Activated T-cell treated with anti-CD3 and anti-CD28 coated beads, Interleukin-2, amount 50 U/mL, for 72 hours (primary cell): ENCODE results near the gene DNAJC1. TPM values are rescaled to one million over a fixed set of nuclear protein-coding genes. Genes with fewer than 3 reads are reported as not detected.

Source experiments
- ATAC-seq, 2 donors: fragments of 150-1000 bp; cut with Tn5 transposase; replicated peaks in 1 of 2; 2 replicates each; pipeline ENCODE4 v1.10.0; 2021; ENCODE audit warnings: moderate library complexity in 2 of 2, mild to moderate bottlenecking in 1 of 2
- DNase-seq, 2 donors: peaks; one replicate each; pipeline ENCODE4 v3.0.0; 2021 to 2022; ENCODE audit warnings: mixed read lengths in 1 of 2
- H3K27ac Mint-ChIP-seq: one replicate; pipeline ENCODE4 v1.8.0; 2022; ENCODE audit warnings: mild to moderate bottlenecking, moderate library complexity, mixed read lengths
- H3K27me3 Mint-ChIP-seq: one replicate; pipeline ENCODE4 v1.8.0; 2022; ENCODE audit warnings: low read depth, mixed read lengths
- H3K36me3 Mint-ChIP-seq, 2 donors: one replicate each; pipeline ENCODE4 v1.8.0; 2022; ENCODE audit warnings: mixed read lengths in 2 of 2, mild to moderate bottlenecking in 1 of 2; ENCODE audit not compliant: insufficient read depth in 2 of 2
- H3K4me1 Mint-ChIP-seq: one replicate; pipeline ENCODE4 v1.8.0; 2022; ENCODE audit warnings: low read depth, mixed read lengths
- H3K4me3 Mint-ChIP-seq, 2 donors: one replicate each; pipeline ENCODE4 v1.8.0; 2022; ENCODE audit warnings: mild to moderate bottlenecking in 2 of 2, mixed read lengths in 2 of 2, moderate library complexity in 2 of 2
- H3K9me3 Mint-ChIP-seq, 2 donors: one replicate each; pipeline ENCODE4 v1.8.0; 2022; ENCODE audit warnings: mixed read lengths in 2 of 2
- total RNA-seq, 2 donors: library from RNA; stranded (reverse); gene quantifications; one replicate each; pipeline ENCODE4 v1.2.3, GENCODE V29; 2022

Gene DNAJC1
- total RNA-seq, 2 donors from 2014 or later, result 40.6 to 42.4 TPM

- Mint-ChIP-seq H3K9me3 (no peaks in the 10 kb centered on the region), H3K4me3 (no peak overlapping the region), H3K36me3 (peaks cover 9 to 14% of the 10 kb centered on the region in 2 donors), H3K4me1 (peaks cover 48% of the 10 kb centered on the region), H3K27ac (no peak overlapping the region), H3K27me3 (no peaks in the 10 kb centered on the region)
- ATAC-seq (no peak), DNase-seq (no peak)
These were observed 296.0 kb downstream of the DNAJC1 start for GRCh38 chr10:21707498-21707897.

Other genes with a start within 250 kb of the DNAJC1 start
- not detected for gene EBLN1, start 214.3 kb upstream of the DNAJC1 start, total RNA-seq